ENCODE results near the gene MFSD6. TPM values are rescaled to one million over a fixed set of nuclear protein-coding genes. Genes with fewer than 3 reads are reported as not detected.
"Not testable (repeated sequence)": the region's sequence is repeated elsewhere in the genome, so short reads cannot be mapped to it uniquely, and the experiment has no call there.

Gene MFSD6
- total RNA-seq, 1 experiment from 2014 or later: 4.7 TPM

DNA sequence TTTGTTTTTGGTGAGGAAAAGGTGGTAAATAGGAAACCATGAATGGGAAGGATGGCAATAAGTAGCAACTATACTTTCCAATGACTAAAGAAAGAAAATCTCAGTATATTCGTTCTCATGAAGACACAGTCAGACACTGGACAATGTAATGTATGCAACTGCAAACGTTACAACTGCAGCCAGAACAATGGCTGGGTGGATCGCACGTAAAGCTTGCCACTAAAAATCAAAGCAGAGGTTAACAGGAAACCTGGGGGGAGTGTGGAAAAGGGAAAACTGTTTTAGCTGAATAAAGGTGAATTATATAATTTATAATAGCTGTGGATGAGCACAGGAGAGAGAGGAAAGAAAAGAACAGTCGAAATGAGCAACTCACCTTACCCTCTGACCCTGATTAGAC is 93.1 kb downstream of the MFSD6 start:
- no peak for DNase-seq (ENCODE audit: low spot score)

DNA sequence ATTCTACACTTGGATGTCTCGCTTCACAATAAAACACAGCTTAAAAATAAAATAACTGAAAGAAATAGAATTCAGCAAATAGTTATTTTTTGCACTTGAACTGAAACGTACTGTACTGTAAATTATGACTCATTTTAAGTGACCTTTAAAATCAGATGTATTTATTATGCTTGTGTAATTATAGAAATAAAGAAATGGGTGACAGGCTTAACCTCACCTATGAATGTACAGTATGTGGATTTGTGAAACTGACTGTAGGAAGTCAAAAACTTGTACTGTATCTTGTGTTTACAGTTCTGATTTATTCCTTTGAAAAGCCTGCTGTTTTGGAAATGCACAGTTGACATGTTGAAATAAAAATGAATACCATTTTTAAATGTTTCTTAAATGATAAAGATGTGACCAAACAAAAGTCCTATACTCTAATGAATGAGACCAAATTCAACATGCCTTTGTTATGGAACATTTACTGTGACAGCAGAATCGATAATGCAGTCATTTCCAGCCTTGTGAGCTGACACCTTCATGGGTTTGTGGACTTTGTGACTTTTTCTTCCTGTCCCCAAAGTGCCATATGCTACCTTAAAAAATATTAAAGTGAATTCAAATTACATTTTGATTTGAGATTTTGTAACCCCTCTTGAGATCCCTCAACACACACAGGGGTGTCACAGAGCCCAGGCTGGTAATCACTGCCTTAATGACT is 93.7 kb downstream of the MFSD6 start:
- no peak for DNase-seq (ENCODE audit: low spot score)

DNA sequence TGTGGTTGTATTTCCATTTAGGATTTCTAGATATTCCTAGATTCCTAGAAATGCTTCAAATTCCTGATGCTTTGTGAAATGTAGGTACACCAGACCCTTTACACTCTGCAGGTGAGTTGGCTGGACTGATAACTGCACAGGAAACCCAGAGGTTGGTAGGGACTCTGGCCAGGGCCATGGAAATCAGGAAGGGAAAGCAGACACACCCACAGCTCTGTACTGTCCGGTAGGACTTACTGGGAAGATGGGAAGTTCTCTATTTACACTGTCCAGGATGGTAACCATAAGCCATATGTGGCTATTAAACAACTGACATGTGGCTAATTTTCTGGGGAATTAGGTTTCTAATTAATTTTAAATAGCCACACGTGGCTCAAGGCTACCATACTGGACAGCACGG is 94.9 kb downstream of the MFSD6 start:
- no peak for DNase-seq (ENCODE audit: low spot score)

DNA sequence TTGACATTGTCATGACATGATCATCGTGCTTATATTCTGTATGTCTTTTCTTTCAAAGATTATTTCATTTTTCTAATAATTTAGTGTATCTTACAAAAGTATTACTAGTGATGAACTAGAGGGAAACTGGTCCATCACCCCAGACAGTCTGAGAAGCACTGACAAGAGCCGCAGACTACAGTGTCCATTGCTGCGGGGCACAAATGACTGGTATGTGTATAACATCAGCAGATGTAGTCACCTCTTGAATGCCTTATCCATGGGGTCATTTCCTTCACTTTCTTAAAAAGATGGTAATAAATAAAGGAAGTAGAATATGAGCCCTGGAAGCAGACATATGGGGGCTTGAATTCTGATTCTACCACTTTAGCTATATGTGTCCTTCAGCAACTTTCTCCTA is 96.8 kb downstream of the MFSD6 start:
- no peak for DNase-seq (ENCODE audit: low spot score)

DNA sequence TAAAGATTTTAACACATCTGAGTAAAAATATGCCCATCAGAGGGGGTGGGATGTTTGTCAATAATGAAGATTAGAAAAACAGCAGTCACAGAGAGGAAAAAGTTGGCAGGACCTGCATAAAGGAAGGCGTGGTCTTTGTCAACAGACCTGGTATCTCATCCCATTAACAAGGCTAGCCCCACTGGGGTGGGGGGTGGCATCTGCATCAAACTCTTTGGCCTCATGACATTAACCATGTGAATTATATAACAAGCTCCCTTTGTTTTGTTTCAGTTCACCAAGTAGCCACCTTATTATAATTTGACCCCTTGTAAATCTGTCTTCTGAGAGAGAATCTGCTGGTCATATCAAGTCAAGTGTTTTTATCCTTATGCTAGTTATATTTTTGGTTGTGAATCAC is 97.5 kb downstream of the MFSD6 start:
- DNase-seq (ENCODE audit: low spot score): no peak

DNA sequence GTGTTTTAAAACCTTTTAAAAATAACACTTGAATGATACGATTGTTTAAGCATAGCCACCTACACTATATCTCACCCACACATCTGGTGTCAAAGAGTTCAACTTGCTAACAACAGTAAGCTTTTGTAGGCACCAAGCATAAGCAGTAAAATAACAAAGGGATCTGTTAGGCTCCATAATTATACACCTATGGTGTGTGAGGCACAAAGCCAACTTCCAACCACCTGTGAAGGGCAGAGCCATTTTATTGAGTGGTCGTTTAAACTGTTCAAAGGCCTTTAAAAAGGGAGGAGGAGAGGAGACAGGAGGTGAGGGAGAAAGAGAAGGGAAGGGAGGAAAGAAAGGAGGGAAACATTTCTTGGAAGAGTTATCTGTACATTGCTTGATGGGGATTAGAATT is 98.5 kb downstream of the MFSD6 start:
- no peak for DNase-seq (ENCODE audit: low spot score)

DNA sequence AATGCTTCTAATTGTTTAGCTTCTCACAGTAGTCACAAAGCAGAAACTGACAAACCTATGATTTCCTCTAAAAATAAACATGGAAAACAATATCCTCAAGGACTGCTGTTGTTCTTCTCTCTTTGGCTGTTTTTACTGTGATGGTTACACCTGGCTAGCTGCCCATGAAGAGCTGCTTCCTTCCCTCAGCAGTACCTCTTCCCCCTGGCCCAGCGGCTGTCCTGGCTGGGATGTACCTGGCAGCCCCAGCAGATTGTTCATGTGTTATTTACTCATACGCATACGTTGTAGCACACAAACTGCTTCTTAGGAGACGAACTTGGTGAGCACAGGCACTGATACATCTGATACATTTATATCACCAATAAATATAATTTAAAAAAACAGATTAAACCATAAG is 99.0 kb downstream of the MFSD6 start:
- no peak for DNase-seq (ENCODE audit: low spot score)

DNA sequence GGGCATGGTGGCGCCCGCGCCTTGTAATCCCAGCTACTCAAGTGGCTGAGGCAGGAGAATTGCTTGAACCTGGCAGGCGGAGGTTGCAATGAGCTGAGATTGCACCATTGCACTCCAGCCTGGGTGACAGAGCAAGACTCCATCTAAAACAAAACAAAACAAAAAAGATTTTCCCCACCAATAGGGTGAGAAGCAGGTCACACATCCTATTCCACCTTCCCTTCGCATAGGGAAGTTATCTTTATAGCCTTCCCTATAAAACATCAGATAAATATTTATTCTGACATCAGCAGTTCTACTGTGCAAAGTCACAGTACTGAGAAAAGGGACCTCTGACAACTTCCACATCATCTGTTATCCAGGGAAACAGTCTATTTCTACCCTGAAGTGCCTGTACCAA is 101.7 kb downstream of the MFSD6 start:
- not testable (repeated sequence) for DNase-seq (ENCODE audit: low spot score)

DNA sequence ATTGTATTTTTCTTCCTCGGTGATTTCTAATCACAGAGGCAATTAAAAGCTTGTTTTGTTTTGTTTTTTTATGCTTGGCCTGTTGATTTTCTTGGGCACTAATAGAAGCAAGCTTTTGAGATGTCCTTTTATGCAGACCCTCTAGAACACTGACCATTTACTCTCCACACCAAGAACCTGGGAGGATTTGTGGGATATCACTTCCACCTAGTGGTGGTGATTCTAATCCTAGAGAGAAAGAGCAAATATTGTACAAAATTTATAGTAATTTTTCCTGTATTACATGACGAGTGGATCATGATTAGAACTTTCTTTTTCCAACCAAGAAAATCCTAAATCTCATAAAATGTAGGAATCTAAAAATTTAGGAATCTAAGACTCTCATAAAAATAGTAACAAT is 102.9 kb downstream of the MFSD6 start:
- no peak for DNase-seq (ENCODE audit: low spot score)

DNA sequence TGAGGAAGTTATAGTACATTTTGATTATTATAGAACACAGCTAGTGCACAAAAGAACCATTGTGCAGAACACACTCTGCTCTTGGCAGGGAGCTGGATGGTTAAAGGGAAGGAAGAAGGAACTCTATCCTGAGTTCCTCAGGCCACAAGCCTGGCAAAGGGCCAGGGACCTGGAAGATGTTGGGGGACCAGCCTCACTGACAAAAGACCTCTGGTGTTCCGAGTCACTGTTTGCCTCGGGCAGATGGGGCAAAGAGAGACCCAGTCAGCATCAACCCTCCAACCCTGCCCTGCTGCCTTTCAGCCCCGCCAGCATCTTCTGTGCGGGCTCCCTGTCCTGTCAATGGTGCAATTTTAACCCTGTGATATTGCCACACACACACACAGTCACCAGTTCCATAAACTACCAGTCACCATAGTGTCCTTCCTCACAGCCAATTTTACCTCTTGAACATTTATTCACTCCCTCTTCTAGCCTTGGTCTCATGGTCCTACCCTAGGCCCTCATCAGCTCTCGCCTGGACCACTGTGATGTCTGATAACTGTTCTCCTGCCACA is 104.5 kb downstream of the MFSD6 start:
- no peak for DNase-seq (ENCODE audit: low spot score)

DNA sequence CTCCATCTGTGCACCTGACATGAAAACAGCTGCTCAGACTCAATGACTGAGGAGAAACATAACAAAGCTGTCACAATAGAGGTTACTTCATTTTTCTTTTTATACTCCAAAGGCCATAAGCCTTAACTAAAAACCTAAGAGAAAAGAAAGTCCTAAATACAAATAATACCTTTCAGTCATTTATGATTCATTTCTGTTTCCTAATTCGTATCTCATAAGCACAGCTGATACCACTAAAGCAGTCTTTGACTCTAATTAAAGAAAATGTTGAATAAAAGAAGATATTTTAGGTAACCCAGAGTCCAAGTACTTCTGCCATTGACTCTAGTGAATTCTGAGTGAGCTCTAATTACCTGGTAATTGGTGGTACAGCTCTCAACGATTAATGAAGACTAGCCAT is 105.7 kb downstream of the MFSD6 start:
- DNase-seq (ENCODE audit: low spot score): no peak

DNA sequence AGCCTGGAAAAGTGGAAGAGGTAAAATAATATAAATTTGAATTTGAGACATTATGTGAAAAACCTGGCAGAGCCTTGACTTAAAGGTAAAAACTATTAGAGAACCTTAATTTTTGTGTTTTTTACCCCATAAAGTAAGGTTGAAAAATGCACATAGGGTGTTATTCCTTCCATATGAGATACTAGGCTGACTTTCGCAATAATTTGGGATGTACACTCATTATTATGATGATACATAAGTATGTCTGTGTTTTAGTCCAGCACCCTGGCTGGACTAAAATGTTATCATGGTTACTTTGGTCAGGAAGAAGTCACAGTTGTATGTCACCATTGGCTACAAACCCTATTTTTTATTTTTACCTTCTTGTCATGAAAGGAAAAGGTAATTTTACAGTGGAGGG is 106.5 kb downstream of the MFSD6 start:
- DNase-seq (ENCODE audit: low spot score): no peak

DNA sequence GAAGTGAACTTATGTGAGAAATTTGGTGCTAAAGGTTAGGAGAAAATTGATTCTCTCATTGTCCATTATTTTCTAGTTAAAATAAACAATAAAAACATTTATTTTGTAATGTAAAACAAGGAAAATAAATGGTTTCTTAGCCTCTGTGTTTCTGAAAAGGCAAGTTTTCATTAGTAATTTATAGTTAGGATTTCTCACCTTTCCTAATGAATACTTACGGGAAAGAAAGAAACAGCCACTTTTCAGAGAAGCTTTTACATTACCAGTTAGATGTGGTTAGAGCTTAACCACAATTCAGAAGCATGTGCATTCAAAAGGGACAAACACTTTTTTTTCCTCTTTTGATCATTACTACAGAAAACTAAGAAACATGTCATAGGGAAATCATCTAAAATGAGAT is 107.5 kb downstream of the MFSD6 start:
- DNase-seq (ENCODE audit: low spot score): no peak

DNA sequence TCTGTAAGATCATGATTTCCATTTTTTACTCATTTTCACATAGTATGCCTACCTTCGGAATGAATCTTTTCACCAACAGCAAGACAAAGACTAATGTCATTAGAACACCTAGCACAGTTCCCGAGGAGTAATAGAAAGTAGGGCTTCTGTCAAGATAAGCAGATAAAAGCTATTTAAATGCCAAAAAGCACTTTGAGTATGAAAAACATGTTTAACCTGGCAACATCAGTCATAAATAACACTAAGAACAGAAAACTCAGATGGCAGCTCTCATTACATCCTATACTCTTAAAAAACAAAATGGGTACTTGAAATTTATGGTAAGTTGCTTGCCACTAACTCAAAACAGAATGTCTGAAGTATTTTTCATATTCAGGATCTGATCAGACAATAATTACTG is 109.3 kb downstream of the MFSD6 start:
- DNase-seq (ENCODE audit: low spot score): no peak

DNA sequence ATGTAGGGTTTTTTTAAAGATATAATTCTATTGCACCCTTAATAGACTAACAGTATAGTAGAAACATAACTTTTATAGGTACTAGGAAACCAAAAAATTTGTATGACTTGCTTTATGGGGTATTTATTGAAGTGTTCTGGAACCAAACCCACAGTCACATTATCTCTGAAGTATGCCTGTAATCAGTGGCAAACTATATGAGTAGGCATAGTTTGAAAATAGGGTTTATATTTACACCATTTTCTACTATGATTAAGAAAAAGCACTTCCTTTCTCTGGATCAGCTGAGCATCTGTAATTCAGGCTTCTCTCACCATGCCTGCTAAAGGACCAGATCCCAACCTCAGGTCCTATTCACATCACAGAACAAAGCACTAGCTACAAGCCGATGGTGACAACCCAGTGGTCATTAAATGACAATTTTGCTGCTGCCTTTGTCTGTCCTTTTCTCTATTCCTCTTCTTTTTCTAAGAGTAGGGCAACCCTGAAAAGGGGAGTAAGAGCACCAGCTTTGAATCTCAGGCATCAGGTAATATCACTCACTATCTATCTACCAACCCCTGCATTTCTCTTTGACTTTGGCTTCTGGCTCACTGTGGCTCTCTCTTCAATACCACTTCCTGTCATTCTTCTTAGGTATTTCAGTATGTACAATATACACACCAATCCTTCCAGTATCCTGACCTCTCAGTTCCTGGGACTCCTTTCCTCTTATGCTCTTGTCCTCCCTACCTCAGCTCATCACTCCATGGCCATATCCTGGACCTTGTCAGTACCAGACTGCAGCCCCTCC is 112.0 kb downstream of the MFSD6 start:
- DNase-seq (ENCODE audit: low spot score): no peak

DNA sequence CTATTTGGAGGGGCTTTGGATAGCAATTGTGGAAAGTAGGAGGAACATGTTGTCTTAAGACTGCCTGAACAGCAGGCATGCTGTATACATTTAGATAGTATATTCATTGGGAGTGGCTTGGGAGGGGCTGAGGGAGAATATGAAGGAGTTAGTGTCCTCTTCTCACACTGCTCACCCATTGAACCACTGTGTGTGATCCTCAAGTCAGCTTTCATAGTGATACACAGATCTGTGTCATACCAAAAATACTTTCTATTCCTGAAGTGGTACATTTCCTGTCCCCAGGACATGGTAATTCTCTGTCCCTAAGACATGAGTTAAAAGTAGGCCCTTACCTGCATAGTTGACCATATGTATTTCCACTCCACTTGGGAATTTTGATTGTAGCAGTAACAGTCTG is 116.8 kb downstream of the MFSD6 start:
- DNase-seq (ENCODE audit: low spot score): no peak

DNA sequence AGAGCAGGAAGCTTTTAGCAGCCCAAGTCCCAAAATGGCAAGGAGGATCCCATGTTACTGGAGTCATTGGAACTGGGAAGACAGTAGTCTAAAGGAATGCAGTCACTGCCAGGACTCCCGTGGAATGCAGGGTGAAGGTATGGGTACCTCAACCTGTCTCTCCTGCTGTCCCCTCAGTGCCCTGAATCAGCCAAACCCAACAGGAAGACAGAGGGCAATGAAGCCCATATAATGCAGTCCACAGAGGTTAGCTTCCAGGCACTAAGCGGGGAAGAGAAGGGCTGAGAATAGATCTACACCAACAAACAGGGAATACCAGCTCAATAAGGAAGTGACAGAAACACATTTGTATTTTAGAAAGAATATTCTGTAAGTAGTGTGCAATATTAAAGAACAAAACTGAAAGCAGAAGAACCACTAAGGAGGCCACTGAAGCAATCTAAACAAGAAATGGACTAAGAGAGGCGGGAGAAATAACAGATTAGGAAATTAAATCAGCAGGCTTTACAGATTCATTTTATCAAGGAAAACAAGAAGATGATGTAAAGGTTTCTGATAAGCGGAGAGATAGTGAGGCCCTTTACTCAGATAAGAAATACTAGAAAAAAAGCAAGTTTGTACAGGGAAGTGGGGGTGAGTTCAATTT is 118.1 kb downstream of the MFSD6 start:
- no peak for DNase-seq (ENCODE audit: low spot score)

DNA sequence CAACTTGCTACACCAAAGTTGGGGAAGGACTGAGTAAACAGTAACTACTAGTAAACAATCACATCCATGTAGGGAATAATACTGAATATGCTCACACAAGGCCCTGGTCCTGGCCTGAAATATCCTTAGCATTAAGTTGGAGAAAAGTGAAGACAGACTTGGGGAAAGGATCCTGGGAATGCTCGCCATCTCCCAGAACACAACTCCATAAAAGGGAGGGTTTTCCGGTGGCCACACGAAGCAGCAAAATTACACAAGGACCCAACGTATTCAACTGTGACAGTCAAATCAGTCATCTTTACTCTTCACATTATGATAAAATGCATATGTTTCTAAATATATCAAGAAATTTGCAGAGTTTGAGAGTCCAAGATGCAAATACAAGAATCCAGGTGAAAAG is 119.1 kb downstream of the MFSD6 start:
- no peak for DNase-seq (ENCODE audit: low spot score)

DNA sequence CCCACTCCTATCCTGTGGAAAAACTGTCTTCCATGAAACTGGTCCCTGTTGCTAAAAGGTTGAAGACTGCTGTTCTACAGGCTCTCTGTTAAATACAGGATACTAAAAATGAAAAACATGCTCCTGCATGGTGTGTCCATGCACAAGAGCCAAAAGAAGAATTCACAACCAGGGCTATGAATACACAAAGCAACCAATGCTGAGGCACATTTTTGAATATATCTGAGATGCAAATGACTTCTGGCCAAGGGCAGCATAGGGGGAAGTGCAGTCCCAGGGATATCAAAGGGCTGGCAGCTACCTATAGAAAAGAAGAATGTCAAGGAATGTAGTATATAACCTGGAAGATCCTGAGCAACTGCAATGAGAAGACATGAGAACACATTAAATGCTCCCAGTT is 119.8 kb downstream of the MFSD6 start:
- DNase-seq (ENCODE audit: low spot score): no peak

DNA sequence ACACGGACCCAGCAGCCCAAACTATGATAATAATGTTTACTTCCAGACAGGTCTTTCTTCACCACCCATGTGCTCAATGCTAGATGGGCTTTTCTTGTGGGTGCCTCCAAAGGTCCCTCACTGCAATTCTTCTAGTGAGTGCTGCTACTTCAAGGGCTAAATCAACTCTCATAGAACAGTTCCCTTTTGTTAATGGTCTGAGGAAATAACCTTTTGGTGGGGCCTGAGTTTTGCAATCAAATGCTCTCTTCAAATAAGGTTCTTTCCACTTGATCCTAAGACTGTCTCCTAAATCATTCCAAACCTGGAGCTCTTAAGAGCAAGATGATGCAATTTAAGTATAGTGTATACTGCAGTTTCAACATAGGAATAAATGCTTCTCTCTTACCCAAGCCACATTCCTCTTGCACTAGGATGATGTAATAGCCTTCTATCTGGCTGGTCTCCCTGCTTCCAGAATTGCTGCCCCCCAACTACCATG is 120.4 kb downstream of the MFSD6 start:
- DNase-seq (ENCODE audit: low spot score): peak; percentile 77

DNA sequence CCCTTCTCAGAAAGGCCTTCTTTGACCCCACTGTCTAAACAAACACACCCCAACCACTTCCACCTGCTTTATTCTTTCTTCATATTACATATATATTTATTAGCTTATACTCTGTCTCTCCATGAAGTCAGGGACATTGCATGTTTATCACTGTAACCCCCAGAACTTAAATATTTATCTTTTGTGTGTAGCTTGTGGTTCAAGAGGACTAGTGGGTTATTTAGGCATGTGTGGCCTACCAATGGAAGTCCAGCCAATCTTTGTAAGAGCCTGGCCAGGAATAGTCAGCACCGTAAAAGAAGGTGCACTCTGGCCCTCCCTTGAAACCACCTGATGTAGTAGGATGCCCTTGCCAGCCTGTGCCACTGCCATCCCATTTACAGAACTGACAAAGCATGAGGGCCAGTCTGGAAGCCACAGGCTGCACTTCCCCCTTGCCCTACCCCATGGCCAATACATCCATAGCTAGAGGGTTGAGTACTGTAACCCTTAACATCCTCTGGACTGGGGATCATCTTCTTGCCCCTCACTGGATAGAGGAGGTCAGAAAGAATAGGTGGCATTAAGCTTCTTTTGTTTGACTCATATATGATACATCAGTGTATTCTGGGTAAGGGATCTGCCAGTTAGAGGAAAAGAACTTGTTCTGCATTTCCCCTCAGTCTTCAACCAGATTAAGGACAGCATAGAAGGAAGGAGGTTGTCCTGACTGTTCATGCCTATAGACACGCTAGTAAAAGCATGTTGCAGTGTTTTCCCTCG is 121.5 kb downstream of the MFSD6 start:
- DNase-seq (ENCODE audit: low spot score): peak; percentile 65

All from H4 (cell line).